NCI-H1092 (cell line): Measurements from ENCODE around the gene RALGAPA1.
"Not testable (repeated sequence)": the region's sequence is repeated elsewhere in the genome, so short reads cannot be mapped to it uniquely, and the experiment has no call there.

Source experiments
- DNase-seq: peaks from one replicate; lab custom pipeline; 2025; lab: John Stamatoyannopoulos, UW

The RALGAPA1 gene

DNA sequence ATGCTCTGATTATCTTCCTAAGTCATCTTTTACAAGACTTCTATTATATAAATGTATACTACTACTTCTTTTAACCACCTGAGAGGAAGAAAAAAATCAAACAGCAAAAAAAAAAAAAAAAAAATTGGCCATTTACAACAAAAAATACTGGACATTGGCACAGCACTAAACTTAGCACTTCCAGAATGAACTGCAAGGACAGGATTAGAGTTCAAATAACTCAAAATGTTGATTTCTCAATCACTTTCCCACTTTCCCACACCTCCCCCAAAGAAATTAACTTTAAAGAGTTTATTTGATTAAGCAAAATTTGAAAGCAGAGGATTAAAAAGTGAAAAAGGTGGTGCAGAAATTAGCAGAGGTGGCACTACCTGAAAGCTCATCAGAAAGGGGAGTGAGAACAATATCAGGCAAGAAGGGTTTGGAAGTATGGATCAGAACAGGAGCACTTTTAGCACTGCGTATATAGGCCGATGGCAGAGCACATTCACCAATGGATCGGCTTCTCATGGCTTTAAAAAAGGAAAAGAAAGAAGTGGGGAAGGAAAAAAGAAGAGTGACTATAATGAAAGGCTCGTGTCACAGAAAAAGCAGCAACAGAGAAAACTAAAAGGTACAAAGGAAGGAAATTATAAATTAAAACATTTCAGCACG, 109.2 kb downstream of the RALGAPA1 start:
- DNase-seq = no peak

DNA sequence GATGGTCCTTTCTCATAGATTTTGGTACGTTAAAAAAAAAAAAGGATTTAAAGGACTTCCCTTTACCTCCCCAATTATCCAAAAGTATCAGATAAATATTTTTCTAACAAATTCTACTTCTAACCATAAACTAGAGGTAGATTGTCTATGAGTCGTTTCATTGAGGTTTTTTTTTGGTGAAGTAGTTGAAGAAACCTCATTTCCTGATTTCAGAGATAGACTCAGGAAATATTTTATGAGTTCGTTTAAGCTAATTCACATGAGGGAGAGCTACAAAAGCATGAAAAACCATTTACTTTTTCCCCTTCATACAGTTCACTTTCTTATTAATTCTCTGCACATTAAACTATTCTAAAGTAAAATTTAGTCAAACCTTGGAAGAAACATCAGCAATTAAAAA, 112.5 kb downstream of the RALGAPA1 start:
- no peak for DNase-seq

DNA sequence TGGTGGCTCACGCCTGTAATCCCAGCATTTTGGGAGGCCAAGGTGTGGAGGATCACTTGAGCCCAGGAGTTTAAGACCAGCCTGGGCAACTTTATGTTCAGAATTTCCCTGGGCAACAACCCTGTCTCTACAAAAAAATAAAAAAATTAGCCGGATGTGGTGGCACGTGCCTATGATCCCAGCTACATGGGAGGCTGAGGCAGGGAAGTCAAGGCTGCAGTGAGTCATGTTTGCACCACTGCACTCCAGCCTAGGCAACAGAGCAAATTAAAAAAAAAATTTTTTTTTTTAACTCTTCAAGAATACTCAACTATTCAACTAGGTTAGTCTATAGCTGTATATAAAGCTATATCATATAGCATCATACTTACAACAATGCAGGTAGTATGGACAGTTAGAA, 113.0 kb downstream of the RALGAPA1 start:
- DNase-seq = no peak

DNA sequence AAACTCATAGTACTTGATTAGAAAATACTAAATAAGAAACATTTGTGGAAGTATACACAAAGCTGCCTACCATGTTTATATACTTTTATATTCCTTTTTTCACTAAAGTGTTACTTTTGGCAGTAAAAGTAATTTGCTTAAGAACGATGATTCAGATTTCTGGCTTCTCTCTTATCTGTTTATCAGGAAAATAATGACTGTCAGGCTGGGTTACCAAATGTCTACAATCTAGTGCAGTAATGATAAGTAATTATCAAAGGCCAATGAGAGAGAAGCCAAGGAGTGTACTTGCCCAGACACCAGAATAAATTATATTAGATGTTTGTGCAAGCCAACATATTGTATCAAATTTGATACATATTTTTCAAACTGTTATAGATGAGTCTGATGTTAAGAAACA, 113.4 kb downstream of the RALGAPA1 start:
- DNase-seq = no peak

DNA sequence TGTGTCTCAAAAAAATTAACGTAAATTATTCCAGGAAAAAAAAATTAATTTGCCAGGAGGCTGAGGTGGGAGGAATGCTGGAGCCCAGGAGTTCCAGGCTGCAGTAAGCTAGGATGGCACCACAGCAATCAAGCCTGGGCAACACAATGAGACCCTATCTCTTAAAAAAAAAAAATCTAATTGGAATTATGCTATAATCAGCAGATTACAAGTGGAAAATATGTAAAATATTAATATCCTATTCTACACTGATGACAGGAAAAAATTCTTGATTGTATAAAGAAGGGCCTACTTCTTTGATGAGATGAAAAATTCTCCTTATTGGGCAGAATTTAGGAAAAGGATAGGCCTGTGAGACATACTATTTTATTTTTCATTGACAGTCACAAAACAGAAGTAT, 114.0 kb downstream of the RALGAPA1 start:
- DNase-seq = no peak

DNA sequence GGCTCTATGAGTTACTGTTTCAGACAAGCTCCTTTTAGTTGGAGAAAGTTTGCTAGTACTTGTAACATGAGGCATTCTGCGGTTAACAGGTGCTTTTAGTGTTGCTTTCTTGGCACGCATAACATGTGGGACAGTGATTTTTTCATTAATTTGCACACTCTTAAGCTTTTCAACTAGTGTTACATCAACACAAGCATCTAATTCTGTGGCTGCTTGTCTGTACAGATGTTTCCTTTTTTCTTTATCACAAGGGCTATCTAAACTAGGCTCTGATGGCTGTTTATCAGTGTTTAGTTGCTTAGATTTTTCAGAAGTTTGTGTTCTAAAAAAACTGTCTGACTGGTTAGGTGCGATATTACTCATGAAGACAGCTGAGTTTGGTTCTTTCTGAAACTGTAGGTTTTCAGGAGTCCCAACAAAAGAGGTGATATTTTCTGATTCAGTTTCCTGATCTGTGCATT, 120.1 kb downstream of the RALGAPA1 start:
- DNase-seq = no peak

DNA sequence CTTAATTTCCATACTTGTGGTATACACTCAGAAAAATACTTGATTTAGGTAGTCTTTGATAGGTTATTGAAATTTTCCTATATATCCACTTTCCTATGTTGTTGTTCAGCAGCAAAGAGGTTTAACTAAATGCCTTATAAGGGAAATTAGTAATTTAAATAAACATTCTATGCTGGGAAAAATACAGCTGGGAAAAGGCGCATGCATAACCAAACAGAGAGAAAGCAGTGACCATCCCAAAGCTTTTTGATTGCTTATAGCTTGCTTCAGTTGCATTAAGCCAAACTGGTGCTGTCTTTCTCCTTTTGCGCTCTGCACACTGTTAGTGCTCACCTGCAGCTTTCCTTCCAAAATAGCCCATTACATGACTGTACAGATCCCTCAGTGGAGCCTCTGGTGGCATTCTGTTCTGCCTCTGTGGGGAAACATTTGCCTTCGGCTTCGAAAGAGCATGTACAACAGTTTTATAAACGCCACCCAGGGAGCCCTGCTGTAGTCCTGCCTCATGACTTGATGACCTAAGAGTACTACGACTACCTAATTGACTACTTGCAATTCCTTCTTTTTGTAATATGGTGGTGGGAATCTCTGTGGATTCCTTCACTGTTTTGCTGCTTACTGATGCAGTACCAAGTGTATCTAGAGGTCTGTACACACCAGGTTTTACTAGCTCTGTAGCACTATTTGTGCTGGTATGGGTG, 120.8 kb downstream of the RALGAPA1 start:
- no peak for DNase-seq

DNA sequence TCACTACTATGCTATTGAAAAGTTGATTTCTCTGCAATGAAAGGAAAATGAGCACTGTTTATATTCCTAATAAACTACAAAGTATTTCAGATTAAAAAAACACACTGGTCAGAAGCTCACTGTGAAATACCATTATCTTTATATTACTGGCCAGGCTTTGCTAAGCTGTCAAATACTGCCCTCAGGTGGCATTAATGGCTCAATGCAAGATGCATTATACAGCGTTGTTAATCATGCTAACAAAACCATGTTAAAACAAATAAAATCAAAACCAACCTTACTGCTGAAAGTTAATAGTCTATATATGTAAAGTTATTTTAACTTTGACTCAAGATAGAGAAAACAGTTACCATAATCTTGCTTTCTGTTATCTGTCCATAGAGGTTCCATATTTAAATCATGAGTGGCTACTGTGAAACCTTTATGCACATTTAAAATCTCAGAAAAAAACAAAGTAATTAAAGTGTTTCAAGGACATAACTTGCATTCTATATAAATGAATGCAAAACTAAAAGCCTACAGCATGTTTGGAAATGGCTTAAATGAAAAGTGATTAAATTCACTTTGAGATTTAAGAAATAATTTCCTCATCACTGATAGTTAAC, 121.7 kb downstream of the RALGAPA1 start:
- DNase-seq = peak; percentile 46

DNA sequence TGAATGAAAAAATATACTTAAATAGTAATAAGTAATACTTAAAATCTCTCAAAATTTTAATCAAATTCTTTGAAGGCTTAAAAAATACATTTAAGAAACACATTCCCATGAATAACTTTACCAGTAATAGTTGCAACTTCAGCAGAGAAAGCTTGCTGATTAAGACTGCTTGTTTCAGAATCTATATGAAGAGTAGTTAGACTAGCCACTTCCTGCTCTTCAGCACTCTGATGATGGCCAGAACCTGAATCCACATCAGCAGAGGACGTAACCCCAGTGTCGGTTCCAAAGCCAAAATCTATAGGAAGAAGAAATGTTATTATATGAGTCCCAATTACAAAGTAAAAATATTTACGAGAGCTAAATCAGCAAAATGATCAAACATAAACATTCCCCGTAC, 125.4 kb downstream of the RALGAPA1 start:
- not testable (repeated sequence) for DNase-seq

DNA sequence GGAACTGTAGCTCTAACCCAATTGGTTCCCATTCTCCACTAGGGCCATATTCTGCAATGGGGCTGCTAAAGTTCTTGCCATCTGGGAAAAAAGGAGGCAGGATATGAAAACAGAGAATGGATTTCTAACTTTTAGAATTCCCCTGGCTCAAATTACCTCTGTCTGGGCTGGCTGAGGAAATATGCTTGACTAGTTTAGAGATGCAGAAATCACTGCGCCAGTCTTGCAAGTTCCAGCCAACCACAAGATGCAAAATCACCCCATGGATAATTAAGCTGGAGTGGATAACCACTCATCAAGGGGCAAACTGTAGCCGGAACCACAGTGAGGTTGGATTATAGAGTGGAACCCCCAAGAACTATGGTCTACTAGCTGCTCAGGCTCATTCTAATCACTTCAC, 126.3 kb downstream of the RALGAPA1 start:
- DNase-seq = no peak

DNA sequence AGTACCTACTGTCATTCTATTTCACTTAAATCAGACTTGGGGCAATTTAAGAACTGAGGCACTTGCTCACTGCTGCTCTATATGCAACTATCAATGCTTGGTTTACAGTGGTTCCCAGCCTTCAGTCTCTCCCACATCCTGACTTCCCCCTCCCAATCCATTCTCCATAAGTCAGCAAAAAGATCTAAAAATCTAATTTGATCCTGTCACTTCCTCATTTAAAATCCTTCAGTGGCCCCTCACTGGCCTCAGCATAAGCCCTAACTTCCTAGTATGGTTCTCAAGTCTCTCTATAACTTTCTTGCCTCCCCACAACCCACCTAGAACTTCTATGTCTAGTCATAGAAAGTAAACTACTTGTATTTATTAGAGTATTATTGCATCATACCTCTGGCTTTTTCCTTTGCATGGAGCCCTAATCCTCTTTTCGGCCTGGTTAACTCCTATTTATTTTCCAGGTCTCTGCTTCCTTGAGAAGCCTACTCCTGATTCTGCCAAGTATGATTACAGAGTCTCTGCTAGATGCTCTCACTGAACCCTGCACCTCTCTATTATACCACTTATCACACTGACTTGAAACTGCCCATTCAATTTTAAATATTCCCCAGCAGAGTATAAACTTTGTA, 130.6 kb downstream of the RALGAPA1 start:
- no peak for DNase-seq

DNA sequence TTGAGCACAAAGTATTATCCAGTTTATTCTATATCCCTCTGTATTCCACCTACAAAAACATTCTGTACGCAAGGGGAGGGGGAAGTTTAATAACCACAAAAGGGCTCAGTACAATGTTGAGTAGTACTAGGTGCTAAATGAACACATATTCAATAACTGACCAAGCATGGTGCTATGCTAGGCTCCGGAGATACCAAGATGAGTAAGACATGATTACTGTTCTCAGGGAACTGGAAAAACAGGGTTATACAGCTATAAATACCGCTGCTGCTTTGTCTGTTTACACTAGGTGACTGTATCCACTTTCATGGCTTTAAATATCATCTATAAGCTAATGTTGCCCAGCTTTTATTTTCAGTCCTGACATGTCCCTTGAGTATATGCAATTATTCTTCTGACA, 139.3 kb downstream of the RALGAPA1 start:
- no peak for DNase-seq

DNA sequence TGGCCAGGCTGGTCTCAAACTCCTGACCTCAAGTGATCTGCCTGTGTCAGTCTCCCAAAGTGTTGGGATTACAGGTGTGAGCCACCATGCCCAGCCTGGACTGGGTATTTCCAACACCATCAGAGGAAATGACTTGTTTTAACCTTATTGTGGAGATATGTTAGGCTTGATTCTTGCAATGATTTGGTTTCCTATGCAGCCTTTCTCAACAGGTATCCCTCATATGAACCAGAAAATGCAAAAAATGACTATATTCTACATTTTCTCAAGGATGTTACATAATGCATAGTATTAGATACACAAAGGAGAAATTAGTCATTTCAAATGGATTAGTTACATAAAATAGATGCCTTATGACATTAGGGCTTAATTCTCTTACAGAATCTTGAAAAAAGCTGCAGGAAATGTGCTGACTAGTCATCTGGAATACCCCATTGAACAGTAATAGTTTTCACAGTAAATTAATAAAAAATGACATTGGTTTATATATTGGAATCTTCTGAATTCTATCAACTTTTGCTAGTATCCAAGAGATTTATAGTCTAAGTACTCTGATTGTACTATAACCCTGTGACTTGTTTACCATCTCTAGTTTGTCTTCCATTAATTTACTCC, 142.6 kb downstream of the RALGAPA1 start:
- DNase-seq = no peak

DNA sequence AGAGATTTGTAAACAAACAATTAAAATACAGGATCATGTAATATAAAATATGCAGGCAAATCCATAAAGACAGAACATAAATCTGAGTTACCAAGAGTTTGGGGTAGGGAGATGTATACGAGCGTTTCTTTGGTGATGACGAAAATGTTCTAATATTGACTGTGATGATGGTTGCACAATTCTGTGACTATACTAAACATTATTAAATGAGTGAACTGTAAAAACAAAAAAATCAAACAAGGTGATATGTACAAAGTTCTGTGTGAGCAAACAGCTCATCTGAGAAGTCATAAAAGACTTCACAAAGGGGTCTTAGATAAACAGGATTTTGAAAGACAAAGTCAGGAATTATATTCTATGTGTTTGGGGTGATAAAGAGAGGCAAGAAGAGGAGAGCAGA, 147.2 kb downstream of the RALGAPA1 start:
- no peak for DNase-seq

DNA sequence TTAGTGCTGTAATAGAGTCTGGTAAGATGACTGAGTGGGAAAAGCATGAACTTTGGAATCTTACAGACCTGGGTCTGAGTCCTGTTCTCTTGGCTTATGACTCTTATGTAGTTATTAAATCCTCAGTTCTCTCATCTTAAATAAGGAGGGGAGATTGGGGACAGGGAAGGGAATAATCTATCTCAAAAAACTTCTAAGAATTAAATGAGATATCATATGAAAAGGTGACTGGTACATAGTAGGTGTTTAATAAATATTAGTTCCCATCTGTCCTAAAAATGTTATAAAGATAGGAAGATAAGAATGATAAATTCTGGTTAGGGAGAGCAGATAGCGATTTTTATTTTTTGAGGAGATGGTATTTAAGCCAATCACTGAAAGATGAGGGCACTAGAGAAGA, 156.1 kb downstream of the RALGAPA1 start:
- DNase-seq = no peak

DNA sequence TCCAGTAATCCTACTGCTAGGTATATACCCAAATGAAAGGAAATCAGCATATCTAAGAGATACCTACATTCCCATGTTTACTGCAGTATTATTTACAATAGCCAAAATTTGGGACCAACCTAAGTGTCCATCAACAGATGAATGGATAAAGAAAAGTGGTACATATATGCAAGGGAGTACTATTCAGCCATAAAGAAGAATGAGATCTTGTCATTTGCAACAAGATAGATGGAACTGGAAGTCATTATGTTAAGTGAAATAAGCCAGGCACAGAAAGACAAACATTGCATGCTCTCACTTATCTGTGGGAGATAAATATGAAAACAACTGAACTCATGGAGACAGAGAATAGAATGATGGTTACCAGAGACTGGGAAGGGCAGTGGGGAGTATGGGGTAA, 165.6 kb downstream of the RALGAPA1 start:
- DNase-seq = no peak

DNA sequence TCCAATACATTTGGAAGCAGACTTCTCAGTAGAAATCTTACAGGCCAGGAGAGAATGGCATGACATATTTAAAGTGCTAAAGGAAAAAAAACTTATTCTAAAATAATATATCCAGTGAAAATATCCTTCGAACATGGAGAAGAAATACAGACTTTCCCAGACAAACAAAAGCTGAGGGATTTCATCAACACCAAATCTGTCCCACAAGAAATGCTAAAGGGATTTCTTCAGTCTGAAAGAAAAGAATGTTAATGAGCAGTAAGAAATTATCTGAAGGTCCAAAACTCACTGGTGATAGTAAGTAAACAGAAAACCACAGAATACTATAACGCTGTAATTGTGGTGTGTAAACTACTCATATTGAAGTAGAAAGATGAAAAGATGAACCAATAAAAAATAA, 171.2 kb downstream of the RALGAPA1 start:
- DNase-seq = no peak

DNA sequence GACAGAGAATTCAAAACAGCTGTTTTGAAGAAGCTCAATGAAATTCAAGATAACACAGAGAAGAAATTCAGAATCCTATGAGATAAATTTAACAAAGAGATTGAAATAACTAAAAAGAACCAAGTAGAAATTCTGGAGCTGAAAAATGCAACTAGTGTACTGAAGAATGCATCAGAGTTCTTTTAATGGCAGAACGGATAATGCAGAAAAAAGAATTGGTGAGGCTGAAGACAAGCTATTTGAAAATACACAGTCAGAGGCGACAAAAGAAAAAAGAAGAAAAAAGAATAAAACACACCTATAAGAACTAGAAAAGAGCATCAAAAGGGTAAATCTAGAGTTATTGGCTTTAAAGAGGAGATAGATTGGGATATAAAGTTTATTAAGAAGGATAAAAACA, 171.8 kb downstream of the RALGAPA1 start:
- DNase-seq = no peak

DNA sequence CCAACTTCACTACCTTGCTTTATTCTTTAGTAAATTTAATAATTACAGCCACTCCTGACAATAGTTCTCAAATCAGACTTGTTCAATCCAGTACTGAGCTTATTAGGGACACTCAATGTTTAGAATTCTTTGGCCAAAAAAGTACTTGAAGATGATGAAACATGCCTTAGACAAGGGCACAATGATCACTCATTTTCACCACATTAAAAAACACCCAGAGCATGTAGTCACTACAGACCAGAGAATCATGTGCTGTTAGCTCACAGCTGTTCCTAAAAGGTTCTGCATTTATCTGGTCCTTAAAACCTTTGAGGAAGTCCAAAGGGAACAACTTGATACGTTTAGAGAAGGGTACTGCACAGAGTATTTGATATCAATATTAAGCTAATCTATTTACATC, 176.4 kb downstream of the RALGAPA1 start:
- peak; percentile 14 for DNase-seq

DNA sequence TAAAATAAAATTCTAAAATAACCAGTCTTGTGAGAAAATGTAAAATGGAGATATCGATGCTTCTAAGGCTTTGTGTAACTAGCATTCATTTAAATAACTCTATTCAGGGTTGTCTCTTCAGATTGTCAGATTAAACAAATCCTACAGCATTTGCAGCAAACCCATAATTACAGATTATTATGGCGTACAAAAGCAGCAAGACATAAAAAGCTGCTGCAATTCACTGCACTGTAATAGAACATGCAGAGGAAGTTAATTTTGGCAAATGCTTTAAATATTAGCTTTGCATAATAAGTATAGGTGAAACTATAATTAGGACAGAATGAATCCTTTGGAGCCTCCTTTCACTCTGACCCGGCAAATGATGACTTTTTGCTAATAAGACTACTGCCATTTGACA, 176.8 kb downstream of the RALGAPA1 start:
- peak; percentile 14 for DNase-seq

DNA sequence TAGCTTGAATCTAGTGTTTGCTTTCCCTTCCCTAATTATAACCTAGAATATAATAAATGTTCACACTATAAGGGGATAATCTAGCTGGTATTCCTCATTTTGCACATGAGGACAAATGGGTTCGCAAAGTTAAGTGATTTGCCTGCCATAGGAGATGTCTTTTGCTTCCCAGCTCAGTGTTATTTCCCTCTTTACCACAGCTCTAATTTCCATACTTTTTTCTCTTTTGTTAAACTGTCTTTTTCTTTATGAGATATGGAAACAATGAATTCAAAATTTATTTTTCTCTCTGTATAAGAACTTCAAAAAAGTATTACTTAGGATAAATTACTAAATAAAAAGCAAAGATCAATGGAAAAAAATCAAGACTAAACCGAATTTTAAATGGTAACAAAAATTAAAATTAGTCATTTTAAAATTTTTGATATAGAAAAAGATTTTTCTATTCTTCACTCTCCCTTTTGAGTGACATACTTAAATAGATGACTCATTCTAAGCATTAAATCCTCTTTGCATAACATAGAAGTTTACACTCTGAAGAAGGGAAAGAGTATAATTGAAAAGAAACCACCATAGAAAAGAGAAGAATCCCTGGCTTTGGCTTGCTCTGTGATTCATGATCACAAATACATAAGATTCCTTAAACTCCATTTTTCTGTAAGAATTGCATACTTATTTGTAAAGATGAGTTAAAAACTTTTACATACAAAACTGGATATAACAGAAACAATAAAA, 177.9 kb downstream of the RALGAPA1 start:
- DNase-seq = no peak

DNA sequence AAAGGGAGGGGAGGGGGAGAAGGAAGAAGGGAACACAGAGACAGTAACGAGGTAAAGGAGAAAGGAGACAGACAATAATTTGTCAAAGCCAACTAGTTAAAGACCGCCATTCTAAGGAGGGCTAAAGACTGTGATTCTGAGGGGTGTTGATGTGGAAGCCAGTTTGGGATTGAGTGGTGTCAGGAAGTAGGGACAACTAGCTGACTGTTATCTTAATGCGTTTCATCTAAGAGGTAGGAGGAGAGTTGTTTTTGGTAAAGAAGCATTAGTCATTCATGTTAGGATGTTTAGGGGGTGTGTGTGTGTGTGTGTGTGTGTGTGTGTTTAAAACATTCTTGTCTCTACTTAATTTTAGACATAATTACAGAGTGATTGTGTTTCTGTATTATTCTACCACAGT, 180.1 kb downstream of the RALGAPA1 start:
- DNase-seq = no peak
